HG03354 (cell line): Measurements from ENCODE around the gene MLLT1.

Experiments
- ATAC-seq: cut with Tn5 transposase; IDR thresholded peaks from one replicate; pipeline ENCODE4 v1.9.1; 2021; ENCODE audit warnings: mild to moderate bottlenecking; ENCODE audit not compliant: unreplicated experiment, poor library complexity, severe bottlenecking

Gene MLLT1

DNA sequence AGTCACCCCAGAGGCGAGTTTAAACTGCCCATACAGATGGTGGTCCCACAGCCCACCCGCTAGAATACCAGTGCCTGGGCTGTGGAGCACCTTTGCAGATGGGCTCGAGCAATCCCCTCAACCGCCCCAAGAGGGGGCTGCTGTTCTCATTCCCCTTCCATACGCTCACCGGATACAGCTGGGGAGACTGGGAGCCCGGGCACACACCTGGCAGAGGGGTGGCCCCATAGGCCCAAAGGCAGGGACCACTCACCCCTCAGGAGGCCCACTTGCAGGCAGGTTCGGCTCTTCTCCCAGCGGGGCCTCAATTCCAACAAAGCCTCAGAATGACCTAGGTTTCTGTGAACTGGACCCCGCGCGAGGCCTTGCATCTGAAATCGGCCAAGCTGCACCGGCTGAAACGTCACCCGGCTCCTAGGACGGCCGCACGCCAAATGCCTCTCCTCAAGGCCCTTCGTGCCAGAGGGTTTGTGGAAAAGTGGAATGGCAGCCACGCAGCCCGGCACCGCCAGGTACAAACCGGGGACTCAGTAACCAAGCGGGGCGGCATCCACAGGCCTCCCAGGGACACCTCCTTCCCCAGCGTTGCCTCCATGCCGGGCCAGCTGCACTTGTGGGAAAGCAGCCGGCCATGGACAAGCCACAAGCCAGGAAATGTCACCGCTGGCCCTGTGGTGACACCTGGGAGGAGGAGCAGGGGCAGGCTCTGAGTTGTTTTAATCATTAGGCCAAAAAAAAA is 18.7 kb downstream of the MLLT1 start:
- no peak for ATAC-seq

- ATAC-seq = no peak
Measured at GRCh38 chr19:6260376-6260775, 19.4 kb downstream of the MLLT1 start.

DNA sequence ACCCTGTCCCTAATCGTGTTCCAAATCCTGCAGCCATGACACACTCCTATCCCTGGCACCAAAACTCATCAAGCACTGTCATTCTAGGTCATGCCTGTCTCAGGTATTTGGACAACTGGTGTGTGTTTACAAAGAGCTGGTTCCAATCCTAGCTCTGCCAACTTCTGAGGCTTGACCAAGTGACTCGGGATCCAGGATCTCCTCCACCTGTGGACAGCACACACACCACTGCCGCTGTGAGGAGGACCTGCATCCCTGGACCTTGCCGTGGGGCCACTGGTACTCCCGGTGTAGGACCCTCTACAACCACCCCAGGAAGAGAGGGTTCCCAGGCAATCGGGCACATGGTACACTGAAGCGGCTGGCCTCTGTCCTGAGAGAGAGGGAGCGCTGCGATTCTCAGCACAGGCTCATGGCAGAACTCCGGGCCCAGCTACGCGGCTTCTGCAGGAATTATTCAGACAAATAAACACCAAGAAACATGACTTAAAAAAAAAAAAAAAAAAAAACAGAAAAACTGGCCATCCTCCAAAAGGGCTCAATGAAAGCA is 20.4 kb downstream of the MLLT1 start:
- no peak for ATAC-seq

DNA sequence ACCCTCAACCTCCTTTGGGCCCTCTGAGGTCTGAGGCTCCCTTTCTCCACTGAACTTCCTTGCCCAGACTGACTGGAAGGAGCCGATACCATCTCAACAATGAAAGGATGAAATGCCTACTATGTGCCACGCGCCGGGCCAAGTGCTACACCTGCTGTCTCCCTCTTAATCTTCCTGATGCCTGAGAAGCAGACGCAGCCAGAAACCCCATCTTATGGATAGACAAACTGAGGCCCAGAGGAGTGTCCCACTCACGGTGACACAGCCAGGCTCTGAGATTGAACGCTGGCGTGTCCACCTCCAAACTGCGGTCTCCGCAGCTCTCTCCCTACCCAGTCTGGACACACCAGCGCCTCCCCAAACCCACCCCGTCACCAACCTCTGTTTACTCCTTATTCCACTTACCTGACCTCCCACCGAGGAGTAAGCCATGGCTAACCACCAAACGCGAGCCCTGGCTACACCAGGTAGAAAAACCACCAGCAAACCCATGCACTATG is 20.9 kb downstream of the MLLT1 start:
- ATAC-seq = no peak

- no peak for ATAC-seq
Measured at GRCh38 chr19:6253954-6254733, 25.6 kb downstream of the MLLT1 start.

- ATAC-seq = no peak
Measured at GRCh38 chr19:6252066-6252465, 27.7 kb downstream of the MLLT1 start.

DNA sequence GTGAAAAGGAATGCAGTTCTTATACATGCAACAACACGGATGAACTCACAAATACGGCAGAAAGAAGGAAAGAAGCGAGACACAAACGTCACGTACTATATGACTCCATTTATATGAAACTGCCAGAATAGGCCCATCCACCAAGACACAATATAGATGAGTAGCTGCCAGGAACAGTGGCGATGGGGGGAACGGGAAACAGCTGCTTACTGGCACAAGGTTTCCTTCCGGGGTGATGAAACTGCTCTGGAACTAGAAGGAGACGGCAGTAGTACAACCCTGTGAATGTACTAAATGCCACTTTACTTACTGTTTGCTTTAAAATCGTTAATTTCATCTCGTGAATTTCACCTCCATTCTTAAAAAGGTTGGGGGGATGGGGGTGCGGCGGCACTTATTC is 28.9 kb downstream of the MLLT1 start:
- ATAC-seq = no peak

- ATAC-seq = no peak
Measured at GRCh38 chr19:6250024-6250615, 29.7 kb downstream of the MLLT1 start.

DNA sequence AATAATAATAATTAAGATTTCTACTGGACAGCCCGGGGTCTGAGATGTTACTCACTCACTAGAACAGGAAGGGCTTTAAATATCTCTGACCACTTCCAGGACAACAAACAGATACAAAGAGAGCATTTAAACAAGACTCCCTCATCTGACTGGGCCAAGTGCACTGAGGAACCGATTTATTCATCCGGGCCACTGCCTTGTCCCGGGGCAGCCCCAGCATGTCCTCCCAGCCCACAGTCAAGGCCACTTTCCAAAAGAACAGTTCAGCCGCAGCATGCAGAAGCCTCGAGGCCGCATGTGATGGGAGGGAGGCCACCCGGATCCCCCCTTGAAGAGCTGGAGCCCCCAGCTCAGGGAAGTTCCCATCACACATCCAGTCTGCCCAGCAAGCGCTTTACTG is 30.5 kb downstream of the MLLT1 start:
- ATAC-seq = no peak

- no peak for ATAC-seq
Measured at GRCh38 chr19:6248844-6249243, 30.9 kb downstream of the MLLT1 start.

- ATAC-seq = no peak
Measured at GRCh38 chr19:6248341-6248740, 31.4 kb downstream of the MLLT1 start.

DNA sequence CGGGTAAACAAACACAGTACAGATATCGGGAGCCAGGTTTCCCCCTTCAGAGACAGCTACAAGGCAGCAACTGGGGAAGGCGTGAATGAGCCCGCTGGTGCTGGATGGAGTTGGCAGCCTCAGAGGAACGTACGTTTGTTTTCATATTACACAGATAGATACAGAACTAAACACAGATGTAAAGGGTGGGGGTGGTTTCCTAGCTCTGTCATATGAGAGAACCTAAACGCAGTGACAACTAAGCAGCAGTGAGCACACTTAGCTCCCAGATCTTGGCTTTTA is 32.8 kb downstream of the MLLT1 start:
- ATAC-seq = no peak

GRCh38 chr19:6246174-6247006 is 33.4 kb downstream of the MLLT1 start:
- no peak for ATAC-seq

- no peak for ATAC-seq
Measured at GRCh38 chr19:6242677-6243076, 37.1 kb downstream of the MLLT1 start.

GRCh38 chr19:6241680-6242377 is 37.9 kb downstream of the MLLT1 start:
- no peak for ATAC-seq

DNA sequence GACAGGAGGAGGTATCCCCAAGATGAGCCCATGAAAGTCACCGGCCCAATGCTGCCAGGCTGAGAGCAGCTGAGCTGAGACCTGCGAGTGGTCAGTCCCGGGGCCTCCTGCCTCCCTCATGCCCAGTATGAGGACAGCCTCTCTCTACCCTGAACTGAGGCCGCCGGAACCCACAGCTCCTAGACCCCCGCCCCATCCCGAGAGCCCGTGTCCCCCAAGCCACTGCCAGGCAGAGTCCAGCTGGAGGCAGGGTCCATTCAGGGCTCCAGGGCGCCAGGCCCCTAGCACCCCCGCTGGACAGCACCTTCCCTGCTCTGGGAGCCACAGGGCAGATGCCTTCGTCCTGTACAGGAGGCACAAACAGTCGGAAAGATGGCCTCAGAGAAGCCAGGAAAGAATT is 38.7 kb downstream of the MLLT1 start:
- no peak for ATAC-seq

- no peak for ATAC-seq
Measured at GRCh38 chr19:6239871-6240676, 39.7 kb downstream of the MLLT1 start.

DNA sequence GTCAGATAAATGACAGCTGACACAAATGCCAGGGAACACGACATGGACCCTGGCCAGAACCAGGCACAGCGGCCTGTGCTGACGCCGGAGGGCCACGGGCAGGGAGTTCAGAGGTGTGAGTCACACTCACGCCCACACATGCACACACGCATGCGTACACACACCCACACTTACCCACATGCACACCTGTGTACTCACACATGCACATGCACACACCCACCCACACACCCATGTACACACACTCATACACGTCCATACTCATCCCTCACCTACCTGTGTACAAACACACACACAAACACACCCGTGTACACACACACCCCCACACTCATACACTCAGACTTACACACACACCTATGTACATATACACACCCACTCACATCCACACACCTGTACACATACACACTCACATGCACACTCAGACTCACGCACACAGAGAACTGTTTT is 40.4 kb downstream of the MLLT1 start:
- no peak for ATAC-seq
